SK-N-SH (cell line): Measurements from ENCODE around the gene SLC25A48. TPM values are rescaled to one million over a fixed set of nuclear protein-coding genes. Genes with fewer than 3 reads are reported as not detected.

Experiments
- CTCF ChIA-PET: fragments of 300-600, 350-600 bp; formaldehyde crosslinking; extraction: SDS; loops from one replicate; lab custom pipeline; 2021; lab: Yijun Ruan, JAX
- POLR2A ChIA-PET: fragments of 350-600 bp; sonication (Branson Sonifier 250); formaldehyde crosslinking; extraction: SDS; loops from one replicate; lab custom pipeline; 2020; ENCODE audit warnings: antibody characterized with exemption, inconsistent platforms; lab: Yijun Ruan, JAX
- DNase-seq: peaks from one replicate; pipeline ENCODE4 v3.0.0; 2012
- H2AFZ ChIP-seq: fragments of 200-600 bp; sonication (generic); 2 replicates; pipeline ENCODE4 v1.8.1; 2016; ENCODE audit warnings: antibody characterized with exemption, mild to moderate bottlenecking, low read depth
- H3F3A ChIP-seq: fragments of 200-600 bp; sonication (generic); replicated peaks from 2 replicates; pipeline ENCODE3; 2016; ENCODE audit warnings: antibody characterized with exemption, mild to moderate bottlenecking; ENCODE audit not compliant: insufficient read depth
- H3K27ac ChIP-seq, 2 experiments: fragments of 200-500 bp in 1 of 2; fragments of 200-600 bp in 1 of 2; sonication (Bioruptor generic) in 1 of 2; sonication (generic), shearing (Covaris generic) in 1 of 2; 2 replicates each; pipeline versions ENCODE4 v1.5.1 to v1.6.1; 2014 to 2016; ENCODE audit warnings: low read depth in 2 of 2, inconsistent platforms in 1 of 2, low read length in 1 of 2, mild to moderate bottlenecking in 1 of 2, mixed read lengths in 1 of 2
- H3K27me3 ChIP-seq: fragments of 200-600 bp; sonication (generic), shearing (Covaris generic); 2 replicates; pipeline ENCODE4 v1.6.1; 2016; ENCODE audit warnings: mixed run types; ENCODE audit not compliant: insufficient read depth
- H3K36me3 ChIP-seq, 2 experiments: fragments of 200-500 bp in 1 of 2; fragments of 200-600 bp in 1 of 2; sonication (Bioruptor generic) in 1 of 2; sonication (generic) in 1 of 2; replicated peaks in 1 of 2; 2 replicates each; pipeline versions ENCODE3 to v1.5.1; 2014 to 2016; ENCODE audit warnings: low read length in 1 of 2, mild to moderate bottlenecking in 1 of 2; ENCODE audit not compliant: insufficient read depth in 2 of 2, control insufficient read depth in 1 of 2
- H3K4me1 ChIP-seq, 2 experiments: fragments of 200-500 bp in 1 of 2; fragments of 200-600 bp in 1 of 2; sonication (Bioruptor generic) in 1 of 2; sonication (generic), shearing (Covaris generic) in 1 of 2; 2 replicates each; pipeline versions ENCODE4 v1.5.1 to v1.6.1; 2014 to 2016; ENCODE audit warnings: low read depth in 1 of 2, low read length in 1 of 2, mixed run types in 1 of 2; ENCODE audit not compliant: insufficient read depth in 2 of 2, control insufficient read depth in 1 of 2
- H3K4me2 ChIP-seq: fragments of 200-600 bp; sonication (generic), shearing (Covaris generic); 2 replicates; pipeline ENCODE4 v1.6.1; 2017; ENCODE audit warnings: mixed run types
- H3K4me3 ChIP-seq, 2 experiments: fragments of 200-500 bp in 1 of 2; fragments of 200-600 bp in 1 of 2; sonication (Bioruptor generic) in 1 of 2; sonication (generic), shearing (Covaris generic) in 1 of 2; 2 replicates each; pipeline versions ENCODE4 v1.5.1 to v1.8.1; 2014 to 2016; ENCODE audit warnings: low read depth in 2 of 2, inconsistent platforms in 1 of 2, low read length in 1 of 2, mild to moderate bottlenecking in 1 of 2, mixed read lengths in 1 of 2, moderate library complexity in 1 of 2
- H3K79me2 ChIP-seq: fragments of 200-600 bp; sonication (generic); 2 replicates; pipeline ENCODE4 v1.8.1; 2017; ENCODE audit warnings: mild to moderate bottlenecking; ENCODE audit not compliant: insufficient read depth
- H3K9ac ChIP-seq: fragments of 200-600 bp; sonication (generic); 2 replicates; pipeline ENCODE4 v1.6.1; 2017; ENCODE audit warnings: mixed run types
- H3K9me2 ChIP-seq: fragments of 200-600 bp; sonication (generic); 2 replicates; pipeline ENCODE4 v1.6.1; 2017; ENCODE audit warnings: mixed run types
- H3K9me3 ChIP-seq: fragments of 200-600 bp; sonication (generic); 2 replicates; pipeline ENCODE4 v1.6.1; 2017; ENCODE audit warnings: mixed run types, mild to moderate bottlenecking, moderate library complexity
- H4K20me1 ChIP-seq: fragments of 200-600 bp; sonication (generic); 2 replicates; pipeline ENCODE4 v1.6.1; 2017; ENCODE audit warnings: mild to moderate bottlenecking, mixed run types; ENCODE audit not compliant: insufficient read depth
- FOSL2 ChIP-seq: IDR thresholded peaks from 2 replicates; pipeline ENCODE4 v1.4.0; 2012; ENCODE audit warnings: low read depth, mild to moderate bottlenecking, moderate library complexity, borderline replicate concordance
- FOXJ3 ChIP-seq: sonication (generic); formaldehyde crosslinking; IDR thresholded peaks from 2 replicates; pipeline ENCODE4 v1.5.1; 2020; ENCODE audit warnings: mild to moderate bottlenecking, missing genetic modification reagents
- FOXM1 ChIP-seq: IDR thresholded peaks from 2 replicates; pipeline ENCODE4 v1.4.0; 2012; ENCODE audit warnings: low read depth, mild to moderate bottlenecking
- GABPA ChIP-seq: IDR thresholded peaks from 2 replicates; pipeline ENCODE4 v1.4.0; 2012; ENCODE audit warnings: low read depth, mild to moderate bottlenecking
- GATA2 ChIP-seq: sonication (generic); formaldehyde crosslinking; IDR thresholded peaks from 2 replicates; pipeline ENCODE4 v1.5.0; 2020; ENCODE audit warnings: mild to moderate bottlenecking, missing genetic modification reagents
- MEF2A ChIP-seq: IDR thresholded peaks from 2 replicates; pipeline ENCODE4 v1.4.0; 2012; ENCODE audit warnings: low read depth, borderline replicate concordance
- MXI1 ChIP-seq: IDR thresholded peaks from 2 replicates; pipeline ENCODE4 v1.6.1; 2012; ENCODE audit warnings: mild to moderate bottlenecking, low read depth, low read length, improper control_type of control experiment
- NFIC ChIP-seq: IDR thresholded peaks from 2 replicates; pipeline ENCODE4 v1.4.0; 2012; ENCODE audit warnings: borderline replicate concordance
- NRF1 ChIP-seq: IDR thresholded peaks from 2 replicates; pipeline ENCODE4 v1.6.1; 2012; ENCODE audit warnings: low read depth, mild to moderate bottlenecking, low read length
- POLR2AphosphoS5 ChIP-seq: IDR thresholded peaks from 2 replicates; pipeline ENCODE4 v1.6.1; 2012; ENCODE audit warnings: low read depth, low read length
- RCOR1 ChIP-seq: fragments of 150-350 bp; IDR thresholded peaks from 2 replicates; pipeline ENCODE4 v1.6.1; 2017; ENCODE audit warnings: antibody characterized with exemption, low read length
- RXRA ChIP-seq: IDR thresholded peaks from 2 replicates; pipeline ENCODE4 v1.4.0; 2012; ENCODE audit warnings: low read depth, mild to moderate bottlenecking, borderline replicate concordance
- SMC3 ChIP-seq: IDR thresholded peaks from 2 replicates; pipeline ENCODE4 v1.6.1; 2012; ENCODE audit warnings: low read depth, low read length, improper control_type of control experiment
- YY1 ChIP-seq: IDR thresholded peaks from 2 replicates; pipeline ENCODE4 v1.4.0; 2012; ENCODE audit warnings: low read depth, mild to moderate bottlenecking
- WGBS: methylation state at CpG from one replicate; pipeline ENCODE4 v1.1.6; 2017; ENCODE audit warnings: low lambda C conversion rate; 5-methylcytosine and 5-hydroxymethylcytosine counted together
- polyA plus RNA-seq, 3 experiments: library from polyadenylated mRNA; depleted of rRNA; stranded (reverse); fragments of >200 nt; gene quantifications; 2 replicates each; pipeline ENCODE4 v1.2.3, GENCODE V29; 2012
- TF ChIP-seq, protein P1 (sequence below): fragments of 200-600 bp; sonication (generic); IDR thresholded peaks from 2 replicates; pipeline ENCODE4 v1.6.1; 2017; ENCODE audit warnings: antibody characterized with exemption, mild to moderate bottlenecking, moderate library complexity
- TF ChIP-seq, protein P2 (sequence below): IDR thresholded peaks from 2 replicates; pipeline ENCODE4 v1.4.0; 2012; ENCODE audit warnings: low read depth, borderline replicate concordance
- TF ChIP-seq, protein P3 (sequence below): IDR thresholded peaks from 2 replicates; pipeline ENCODE4 v1.4.0; 2012; ENCODE audit warnings: low read depth

Gene SLC25A48
- polyA plus RNA-seq, 1 of the 3 experiments (the other 2 are of a cell fraction), result 0.23 TPM

DNA sequence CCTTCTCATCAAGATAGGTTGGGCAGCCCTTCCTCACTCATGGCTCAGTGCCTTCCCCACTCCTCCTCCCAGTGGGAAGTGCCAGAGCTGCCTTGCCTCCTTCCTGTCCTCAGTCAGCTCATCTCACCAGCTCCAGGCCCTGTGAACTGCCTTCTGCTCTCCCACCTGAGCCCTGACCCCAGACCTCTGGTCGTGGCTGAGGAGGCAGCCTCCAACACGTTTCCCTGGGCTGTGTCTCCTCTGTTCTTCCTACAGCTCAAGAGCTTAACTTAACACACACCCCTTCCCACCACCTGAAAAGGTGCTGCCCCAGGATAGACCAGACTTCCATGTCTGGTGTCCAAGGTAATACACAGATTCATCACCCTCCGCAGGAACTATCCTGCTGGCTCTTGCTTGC lies 40.0 kb downstream of the SLC25A48 start:
- POLR2A ChIA-PET, result no interaction called here
- Histone ChIP-seq H3K27me3 (no peaks in the 10 kb centered on the region), H3K4me1 (peaks cover 0 to 10% of the 10 kb centered on the region in 2 experiments; a peak in 1 of 4 replicates), H3K36me3 (no peaks in the 10 kb centered on the region), H3K4me3 (no peak overlapping the region), H4K20me1 (no peaks in the 10 kb centered on the region), H3K9ac (no peak overlapping the region), H3F3A (no peaks in the 10 kb centered on the region), H3K4me2 (no peak overlapping the region), H2AFZ (no peak overlapping the region), H3K9me3 (no peaks in the 10 kb centered on the region), H3K79me2 (no peaks in the 10 kb centered on the region), H3K27ac (no peak overlapping the region), H3K9me2 (no peaks in the 10 kb centered on the region)
- CTCF ChIA-PET, result interaction anchor here (0.8 to 3.0 kb wide), 5 partner anchors 12 to 338 kb away, joined by 3 to 12 read pairs (median 3); no protein-coding TSS in a partner anchor
- no peak for DNase-seq
- no peak for TF ChIP-seq FOSL2
- TF ChIP-seq FOXJ3 (CRISPR knock-in tag), result no peak
- no peak for TF ChIP-seq FOXM1
- no peak for TF ChIP-seq MXI1
- no peak for TF ChIP-seq GABPA
- TF ChIP-seq NRF1, result no peak
- no peak for TF ChIP-seq GATA2 (CRISPR knock-in tag)
- TF ChIP-seq, protein P1, sequence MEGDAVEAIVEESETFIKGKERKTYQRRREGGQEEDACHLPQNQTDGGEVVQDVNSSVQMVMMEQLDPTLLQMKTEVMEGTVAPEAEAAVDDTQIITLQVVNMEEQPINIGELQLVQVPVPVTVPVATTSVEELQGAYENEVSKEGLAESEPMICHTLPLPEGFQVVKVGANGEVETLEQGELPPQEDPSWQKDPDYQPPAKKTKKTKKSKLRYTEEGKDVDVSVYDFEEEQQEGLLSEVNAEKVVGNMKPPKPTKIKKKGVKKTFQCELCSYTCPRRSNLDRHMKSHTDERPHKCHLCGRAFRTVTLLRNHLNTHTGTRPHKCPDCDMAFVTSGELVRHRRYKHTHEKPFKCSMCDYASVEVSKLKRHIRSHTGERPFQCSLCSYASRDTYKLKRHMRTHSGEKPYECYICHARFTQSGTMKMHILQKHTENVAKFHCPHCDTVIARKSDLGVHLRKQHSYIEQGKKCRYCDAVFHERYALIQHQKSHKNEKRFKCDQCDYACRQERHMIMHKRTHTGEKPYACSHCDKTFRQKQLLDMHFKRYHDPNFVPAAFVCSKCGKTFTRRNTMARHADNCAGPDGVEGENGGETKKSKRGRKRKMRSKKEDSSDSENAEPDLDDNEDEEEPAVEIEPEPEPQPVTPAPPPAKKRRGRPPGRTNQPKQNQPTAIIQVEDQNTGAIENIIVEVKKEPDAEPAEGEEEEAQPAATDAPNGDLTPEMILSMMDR, result no peak
- TF ChIP-seq, protein P2, sequence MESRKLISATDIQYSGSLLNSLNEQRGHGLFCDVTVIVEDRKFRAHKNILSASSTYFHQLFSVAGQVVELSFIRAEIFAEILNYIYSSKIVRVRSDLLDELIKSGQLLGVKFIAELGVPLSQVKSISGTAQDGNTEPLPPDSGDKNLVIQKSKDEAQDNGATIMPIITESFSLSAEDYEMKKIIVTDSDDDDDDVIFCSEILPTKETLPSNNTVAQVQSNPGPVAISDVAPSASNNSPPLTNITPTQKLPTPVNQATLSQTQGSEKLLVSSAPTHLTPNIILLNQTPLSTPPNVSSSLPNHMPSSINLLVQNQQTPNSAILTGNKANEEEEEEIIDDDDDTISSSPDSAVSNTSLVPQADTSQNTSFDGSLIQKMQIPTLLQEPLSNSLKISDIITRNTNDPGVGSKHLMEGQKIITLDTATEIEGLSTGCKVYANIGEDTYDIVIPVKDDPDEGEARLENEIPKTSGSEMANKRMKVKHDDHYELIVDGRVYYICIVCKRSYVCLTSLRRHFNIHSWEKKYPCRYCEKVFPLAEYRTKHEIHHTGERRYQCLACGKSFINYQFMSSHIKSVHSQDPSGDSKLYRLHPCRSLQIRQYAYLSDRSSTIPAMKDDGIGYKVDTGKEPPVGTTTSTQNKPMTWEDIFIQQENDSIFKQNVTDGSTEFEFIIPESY, result no peak
- TF ChIP-seq, protein P3, sequence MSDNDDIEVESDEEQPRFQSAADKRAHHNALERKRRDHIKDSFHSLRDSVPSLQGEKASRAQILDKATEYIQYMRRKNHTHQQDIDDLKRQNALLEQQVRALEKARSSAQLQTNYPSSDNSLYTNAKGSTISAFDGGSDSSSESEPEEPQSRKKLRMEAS, result no peak
- no peak for TF ChIP-seq RXRA
- no peak for TF ChIP-seq POLR2AphosphoS5
- TF ChIP-seq SMC3, result no peak
- TF ChIP-seq RCOR1, result no peak
- WGBS, result 30% methylated on average over 3 of the region's 3 CpGs

DNA sequence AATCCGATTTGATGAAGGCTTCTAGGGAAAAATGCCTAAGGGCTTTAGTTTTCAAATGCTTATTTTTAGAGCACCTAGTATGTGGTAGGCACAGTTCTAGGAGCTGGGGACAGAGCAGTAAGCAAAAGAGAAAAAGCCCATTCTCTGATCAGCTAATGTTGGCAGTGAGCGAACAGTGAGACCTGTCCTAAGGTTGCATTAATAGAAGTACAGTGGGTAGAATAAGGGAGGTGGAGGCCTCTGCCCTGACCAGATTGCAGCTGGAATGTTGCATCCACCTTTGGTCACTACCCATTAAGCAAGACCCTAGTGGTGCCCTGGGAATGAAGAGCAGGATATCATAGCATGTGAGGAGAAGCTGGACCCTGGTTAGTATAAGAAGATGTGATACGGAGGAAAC lies 41.1 kb downstream of the SLC25A48 start:
- Histone ChIP-seq H3K4me1 (peaks cover 0 to 10% of the 10 kb centered on the region in 2 experiments; a peak in 1 of 4 replicates), H3K9me2 (no peaks in the 10 kb centered on the region), H3K36me3 (no peaks in the 10 kb centered on the region), H3K4me2 (no peak overlapping the region), H3K27me3 (no peaks in the 10 kb centered on the region), H2AFZ (no peak overlapping the region), H3K27ac (no peak overlapping the region), H4K20me1 (no peaks in the 10 kb centered on the region), H3K79me2 (no peaks in the 10 kb centered on the region), H3K4me3 (no peak overlapping the region), H3K9ac (no peak overlapping the region), H3K9me3 (no peaks in the 10 kb centered on the region), H3F3A (no peaks in the 10 kb centered on the region)
- no peak for TF ChIP-seq MXI1
- no peak for TF ChIP-seq GATA2 (CRISPR knock-in tag)
- TF ChIP-seq FOXJ3 (CRISPR knock-in tag), result no peak
- TF ChIP-seq MEF2A, result no peak
- TF ChIP-seq GABPA, result no peak
- no peak for TF ChIP-seq RXRA
- TF ChIP-seq YY1, result no peak
- no peak for TF ChIP-seq NFIC
- ChIA-PET POLR2A (no interaction called here), CTCF (interaction anchor here (0.6 to 3.0 kb wide), 4 partner anchors 13 to 336 kb away, joined by 3 to 12 read pairs (median 4); no protein-coding TSS in a partner anchor)
- 63% methylated on average over 3 of the region's 3 CpGs for WGBS
- DNase-seq, result no peak
